Spleen (tissue), 3 donors: ENCODE measurements around the gene MICB.

ENCODE experiments used
- POLR2A ChIP-seq, 3 donors: fragments of 450-650 bp; IDR thresholded peaks; one replicate each; pipeline ENCODE4 v1.5.1; 2017; ENCODE audit warnings: antibody characterized with exemption in 3 of 3, mild to moderate bottlenecking in 1 of 3
- POLR2AphosphoS5 ChIP-seq, 3 donors: sonication (generic); formaldehyde crosslinking; IDR thresholded peaks; one replicate each; pipeline ENCODE4 v1.5.1; 2017; ENCODE audit warnings: antibody characterized with exemption in 3 of 3

DNA sequence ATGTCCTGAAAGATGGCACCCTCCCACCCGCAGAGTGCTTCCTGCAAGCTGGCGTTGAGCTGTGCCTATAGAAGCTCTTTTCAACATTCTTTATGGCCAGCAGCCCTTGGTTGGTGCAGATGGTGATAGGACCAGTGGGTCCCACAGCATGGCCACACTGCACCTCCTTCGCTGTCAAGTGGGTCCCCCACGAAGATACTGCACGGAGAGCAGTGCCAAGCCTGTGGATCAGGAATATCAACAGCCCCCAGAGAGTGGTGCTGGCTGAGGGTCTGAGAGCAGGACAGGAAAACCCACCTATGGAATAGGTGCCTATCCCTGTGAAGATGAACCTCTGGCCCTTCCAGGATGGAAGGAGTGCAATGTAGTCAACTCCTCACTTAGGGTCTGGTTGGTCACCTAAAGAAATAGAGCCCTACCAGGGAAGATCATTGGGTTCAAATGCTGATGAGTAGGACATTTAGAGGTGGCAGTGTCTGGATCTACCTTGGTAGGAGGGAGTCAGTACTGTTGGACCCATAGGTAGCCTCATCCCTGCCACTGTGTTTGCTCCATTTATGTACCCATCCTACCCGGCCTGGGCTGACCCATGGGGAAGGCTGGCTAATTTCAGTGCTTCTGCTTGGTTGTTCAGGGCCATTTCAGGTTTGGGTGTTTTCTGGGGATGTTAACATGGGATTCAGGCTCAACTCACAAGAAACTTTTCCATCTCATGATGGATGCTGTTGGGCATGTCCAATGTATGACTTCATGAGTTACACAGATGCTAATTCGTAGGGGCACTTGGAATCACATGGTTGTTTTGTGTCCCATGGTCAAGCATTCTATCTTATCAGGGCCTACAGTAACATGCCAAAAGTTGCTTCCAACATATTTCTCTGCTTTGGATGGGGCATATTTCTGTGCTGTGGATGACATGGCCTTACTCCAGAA is 33.4 kb upstream of the MICB start:
- no peak for TF ChIP-seq POLR2A (IDR thresholded peaks at IDR 0.05)
- TF ChIP-seq POLR2AphosphoS5 (IDR thresholded peaks at IDR 0.05), result no peak
